OCI-LY7 (cell line): ENCODE data around the gene RRAD. TPM values are rescaled to one million over a fixed set of nuclear protein-coding genes. Genes with fewer than 3 reads are reported as not detected.

Experiments used
- BruUV-seq: library from RNA; stranded (reverse); fragments of 400-500 nt; replicated peaks from 2 replicates; lab custom pipeline; 2021; lab: Mats Ljungman, UMichigan
- CTCF ChIA-PET: fragments of 300-600 bp; sonication (Branson Sonifier 250); formaldehyde crosslinking; loops from one replicate; lab custom pipeline; 2022; ENCODE audit warnings: antibody characterized with exemption; ENCODE audit not compliant: unreplicated experiment; lab: Charles Lee
- POLR2A ChIA-PET: fragments of 300-600 bp; sonication (Branson Sonifier 250); formaldehyde crosslinking; loops from one replicate; lab custom pipeline; 2022; ENCODE audit warnings: antibody characterized with exemption; lab: Charles Lee
- DNase-seq: peaks from one replicate; pipeline ENCODE4 v3.0.0-alpha.2; 2015; ENCODE audit warnings: low spot score
- H2AFZ ChIP-seq: fragments of 200-600 bp; sonication (generic), shearing (Covaris generic); 2 replicates; pipeline ENCODE4 v1.6.1; 2014; ENCODE audit warnings: mild to moderate bottlenecking, antibody characterized with exemption, low read length, moderate library complexity
- H3K27ac ChIP-seq: fragments of 200-600 bp; sonication (generic); 2 replicates; pipeline ENCODE4 v1.5.1; 2014; ENCODE audit warnings: mixed run types, low read depth, mild to moderate bottlenecking, moderate library complexity, low read length, inconsistent platforms; ENCODE audit not compliant: poor library complexity, severe bottlenecking
- H3K36me3 ChIP-seq: fragments of 200-600 bp; sonication (generic); 2 replicates; pipeline ENCODE4 v1.6.1; 2014; ENCODE audit warnings: mild to moderate bottlenecking, antibody characterized with exemption, low read length, moderate library complexity, mixed read lengths; ENCODE audit not compliant: insufficient read depth
- H3K4me1 ChIP-seq: fragments of 200-600 bp; sonication (generic); 2 replicates; pipeline ENCODE4 v1.5.1; 2014; ENCODE audit warnings: mild to moderate bottlenecking, low read length; ENCODE audit not compliant: insufficient read depth, poor library complexity, severe bottlenecking
- H3K4me2 ChIP-seq: fragments of 200-600 bp; sonication (generic); 2 replicates; pipeline ENCODE4 v1.6.1; 2014; ENCODE audit warnings: mild to moderate bottlenecking, low read length
- H3K4me3 ChIP-seq: fragments of 200-600 bp; sonication (generic); 2 replicates; pipeline ENCODE4 v1.5.1; 2014; ENCODE audit warnings: mild to moderate bottlenecking, low read depth, low read length; ENCODE audit not compliant: poor library complexity, severe bottlenecking
- H3K79me2 ChIP-seq: fragments of 200-600 bp; sonication (generic); 2 replicates; pipeline ENCODE4 v1.6.1; 2016; ENCODE audit warnings: low read depth, mild to moderate bottlenecking, low read length, moderate library complexity, mixed read lengths; ENCODE audit not compliant: insufficient read depth
- H3K9me2 ChIP-seq: fragments of 200-600 bp; sonication (generic); 2 replicates; pipeline ENCODE4 v1.6.1; 2016; ENCODE audit warnings: mild to moderate bottlenecking, low read length, mixed read lengths; ENCODE audit not compliant: insufficient read depth
- H3K9me3 ChIP-seq: fragments of 200-600 bp; sonication (generic); 2 replicates; pipeline ENCODE4 v1.6.1; 2014; ENCODE audit warnings: mild to moderate bottlenecking, mixed run types, low read length, mixed read lengths
- H4K20me1 ChIP-seq: fragments of 200-600 bp; sonication (generic); 2 replicates; pipeline ENCODE4 v1.6.1; 2014; ENCODE audit warnings: mild to moderate bottlenecking, antibody characterized with exemption, low read length, moderate library complexity, mixed read lengths; ENCODE audit not compliant: insufficient read depth
- EZH2phosphoT487 ChIP-seq: fragments of 200-600 bp; sonication (generic); IDR thresholded peaks from 2 replicates; pipeline ENCODE4 v1.6.1; 2018; ENCODE audit warnings: low read depth, borderline replicate concordance, mild to moderate bottlenecking, mixed run types, antibody characterized with exemption, low read length, moderate library complexity, mixed read lengths
- intact Hi-C: fragments of 100-400 bp; cut with micrococcal nuclease; formaldehyde crosslinking; loops from one replicate; pipeline ENCODE4 v1.10.0; 2022; ENCODE audit not compliant: unreplicated experiment
- total RNA-seq, 2 experiments: library from RNA; depleted of rRNA in 1 of 2; stranded (reverse); fragments of >200 nt in 1 of 2; shearing (Covaris generic) in 1 of 2; gene quantifications; 2 replicates each; pipeline ENCODE4 v1.2.3, GENCODE V29; 2014 to 2022
- TF ChIP-seq, protein P1 (sequence below): fragments of 200-600 bp; sonication (generic); conservative IDR thresholded peaks from 2 replicates; pipeline ENCODE4 v1.5.1; 2014; ENCODE audit warnings: mild to moderate bottlenecking, antibody characterized with exemption, low read length, moderate library complexity, mixed read lengths

Gene RRAD
- total RNA-seq, 2 experiments from 2014 or later = 0.09 TPM; not detected in 1

DNA sequence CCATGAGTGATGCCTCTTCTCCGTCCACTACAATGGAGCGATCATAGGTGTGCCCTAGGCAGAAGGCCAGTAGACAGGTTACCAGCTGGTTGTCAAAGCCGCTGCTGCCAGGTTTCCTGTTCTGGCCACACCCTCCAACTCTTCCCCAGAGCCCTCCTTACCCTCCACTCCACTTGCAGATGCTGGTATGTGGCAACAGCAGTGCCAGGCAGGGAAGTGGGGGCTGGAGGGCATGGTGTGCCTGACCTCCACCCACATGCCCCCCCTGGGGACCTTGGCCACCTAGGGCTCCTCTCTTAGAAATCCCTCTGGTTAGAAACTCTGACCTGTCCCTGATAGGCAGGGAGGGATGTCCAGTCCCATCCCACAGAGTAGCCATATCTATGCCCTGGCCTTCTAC, 1.5 kb downstream of the RRAD start:
- H3K4me3 ChIP-seq = no peak overlapping the region
- no peaks in the 10 kb centered on the region for H4K20me1 ChIP-seq
- no peak overlapping the region for H3K4me2 ChIP-seq
- no peaks in the 10 kb centered on the region for H3K36me3 ChIP-seq
- H3K27ac ChIP-seq = no peak overlapping the region
- H3K9me2 ChIP-seq = no peaks in the 10 kb centered on the region
- no peaks in the 10 kb centered on the region for H3K79me2 ChIP-seq
- intact Hi-C loops = no loop called here
- no TSS peak for BruUV-seq
- no peak overlapping the region for H2AFZ ChIP-seq
- ChIA-PET CTCF (no interaction called here), POLR2A (no interaction called here)
- no peaks in the 10 kb centered on the region for H3K4me1 ChIP-seq
- no peak for TF ChIP-seq EZH2phosphoT487
- TF ChIP-seq, protein P1, sequence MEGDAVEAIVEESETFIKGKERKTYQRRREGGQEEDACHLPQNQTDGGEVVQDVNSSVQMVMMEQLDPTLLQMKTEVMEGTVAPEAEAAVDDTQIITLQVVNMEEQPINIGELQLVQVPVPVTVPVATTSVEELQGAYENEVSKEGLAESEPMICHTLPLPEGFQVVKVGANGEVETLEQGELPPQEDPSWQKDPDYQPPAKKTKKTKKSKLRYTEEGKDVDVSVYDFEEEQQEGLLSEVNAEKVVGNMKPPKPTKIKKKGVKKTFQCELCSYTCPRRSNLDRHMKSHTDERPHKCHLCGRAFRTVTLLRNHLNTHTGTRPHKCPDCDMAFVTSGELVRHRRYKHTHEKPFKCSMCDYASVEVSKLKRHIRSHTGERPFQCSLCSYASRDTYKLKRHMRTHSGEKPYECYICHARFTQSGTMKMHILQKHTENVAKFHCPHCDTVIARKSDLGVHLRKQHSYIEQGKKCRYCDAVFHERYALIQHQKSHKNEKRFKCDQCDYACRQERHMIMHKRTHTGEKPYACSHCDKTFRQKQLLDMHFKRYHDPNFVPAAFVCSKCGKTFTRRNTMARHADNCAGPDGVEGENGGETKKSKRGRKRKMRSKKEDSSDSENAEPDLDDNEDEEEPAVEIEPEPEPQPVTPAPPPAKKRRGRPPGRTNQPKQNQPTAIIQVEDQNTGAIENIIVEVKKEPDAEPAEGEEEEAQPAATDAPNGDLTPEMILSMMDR = no peak
- no peak for DNase-seq
- H3K9me3 ChIP-seq = no peaks in the 10 kb centered on the region

DNA sequence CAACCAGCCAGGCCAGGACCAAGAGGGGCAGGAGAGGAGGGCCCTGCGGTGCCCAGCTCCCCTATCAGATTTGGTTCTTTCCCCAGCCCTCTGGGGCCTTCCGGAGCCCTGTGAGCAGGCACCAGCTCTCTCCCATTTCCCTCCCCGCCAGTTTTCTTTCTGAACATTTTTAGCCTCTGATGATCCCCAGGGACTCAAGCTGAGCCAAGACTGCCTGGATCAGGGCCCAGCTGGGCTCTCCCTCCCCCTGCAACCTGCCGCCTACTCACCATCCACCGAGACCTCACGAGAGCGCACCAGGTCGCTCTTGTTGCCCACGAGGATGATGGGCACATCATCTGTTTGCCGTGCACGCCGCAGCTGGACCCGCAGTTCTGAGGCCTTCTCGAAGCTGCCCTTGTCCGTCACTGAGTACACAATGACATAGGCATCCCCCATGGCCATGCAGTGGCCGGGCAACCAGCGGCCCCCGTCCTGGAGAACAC, 2.0 kb downstream of the RRAD start:
- TF ChIP-seq, protein P1 = no peak
- no peak for TF ChIP-seq EZH2phosphoT487
- no TSS peak for BruUV-seq
- Histone ChIP-seq H3K4me2 (no peak overlapping the region), H3K4me3 (no peak overlapping the region), H3K9me2 (no peaks in the 10 kb centered on the region), H3K4me1 (no peaks in the 10 kb centered on the region), H2AFZ (no peak overlapping the region), H3K27ac (no peak overlapping the region), H3K36me3 (no peaks in the 10 kb centered on the region), H4K20me1 (no peaks in the 10 kb centered on the region), H3K79me2 (no peaks in the 10 kb centered on the region), H3K9me3 (no peaks in the 10 kb centered on the region)
- intact Hi-C loops = no loop called here
- CTCF ChIA-PET = no interaction called here
- POLR2A ChIA-PET = no interaction called here
- no peak for DNase-seq

DNA sequence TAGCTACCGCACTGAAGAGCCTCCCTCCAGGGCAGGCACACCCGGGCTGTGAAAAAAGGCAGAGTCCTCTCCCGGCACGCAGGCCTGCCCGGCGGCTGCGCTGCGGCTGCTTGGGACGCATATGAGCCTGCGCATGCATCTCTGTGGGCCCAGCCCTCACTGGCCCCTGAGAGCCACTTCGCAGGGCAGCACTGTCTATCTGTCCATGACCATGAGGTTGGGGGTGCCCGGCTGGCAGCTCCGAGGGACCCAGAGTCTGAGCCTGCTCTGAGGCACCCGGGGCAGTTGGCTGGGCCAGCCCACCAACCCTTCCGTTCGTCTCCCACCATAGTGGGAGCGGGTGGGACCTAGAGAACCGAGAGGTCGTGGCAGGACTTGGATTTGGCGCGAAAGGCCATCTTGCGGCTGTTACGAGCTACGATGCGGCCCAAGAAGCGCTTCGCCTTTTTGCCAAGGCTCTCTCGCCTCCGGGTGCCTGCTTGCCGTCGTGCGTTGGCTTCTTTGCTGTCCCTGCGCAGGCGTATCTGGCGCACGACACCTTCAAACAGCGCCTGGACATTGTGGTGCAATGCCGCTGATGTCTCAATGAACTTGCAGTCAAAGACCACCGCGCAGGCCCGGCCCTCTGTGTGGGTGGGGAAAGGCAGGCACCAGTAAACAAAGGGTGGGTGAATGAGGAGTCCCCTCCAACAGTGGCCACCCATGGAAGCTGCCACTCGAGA, 3.4 kb downstream of the RRAD start:
- Histone ChIP-seq H3K9me3 (no peaks in the 10 kb centered on the region), H3K4me2 (no peak overlapping the region), H3K4me3 (no peak overlapping the region), H3K27ac (no peak overlapping the region), H3K36me3 (no peaks in the 10 kb centered on the region), H3K9me2 (no peaks in the 10 kb centered on the region), H4K20me1 (no peaks in the 10 kb centered on the region), H3K4me1 (no peaks in the 10 kb centered on the region), H2AFZ (no peak overlapping the region), H3K79me2 (no peaks in the 10 kb centered on the region)
- TF ChIP-seq EZH2phosphoT487 = no peak
- TF ChIP-seq, protein P1 = no peak
- POLR2A ChIA-PET = no interaction called here
- BruUV-seq = no TSS peak
- CTCF ChIA-PET = no interaction called here
- intact Hi-C loops = no loop called here
- DNase-seq = no peak
